Glutamatergic neuron (in vitro differentiated cells): ENCODE data around the gene NAA38. TPM values are rescaled to one million over a fixed set of nuclear protein-coding genes. Genes with fewer than 3 reads are reported as not detected.

Source experiments
- DNase-seq: peaks from one replicate; pipeline ENCODE4 v3.0.0; 2022
- H3K27ac Mint-ChIP-seq: one replicate; pipeline ENCODE4 v1.8.0; 2020; ENCODE audit warnings: mild to moderate bottlenecking, mixed read lengths, inconsistent platforms; ENCODE audit not compliant: unreplicated experiment
- H3K27me3 Mint-ChIP-seq: one replicate; pipeline ENCODE4 v1.8.0; 2020; ENCODE audit warnings: mild to moderate bottlenecking, moderate library complexity, mixed read lengths, inconsistent platforms; ENCODE audit not compliant: unreplicated experiment
- H3K36me3 Mint-ChIP-seq: one replicate; pipeline ENCODE4 v1.8.0; 2020; ENCODE audit warnings: mild to moderate bottlenecking, mixed read lengths, inconsistent platforms; ENCODE audit not compliant: unreplicated experiment
- H3K4me1 Mint-ChIP-seq: one replicate; pipeline ENCODE4 v1.8.0; 2020; ENCODE audit warnings: mild to moderate bottlenecking, low read depth, mixed read lengths, inconsistent platforms; ENCODE audit not compliant: unreplicated experiment
- H3K4me3 Mint-ChIP-seq: one replicate; pipeline ENCODE4 v1.8.0; 2020; ENCODE audit warnings: mild to moderate bottlenecking, mixed read lengths, inconsistent platforms; ENCODE audit not compliant: unreplicated experiment
- H3K9me3 Mint-ChIP-seq: one replicate; pipeline ENCODE4 v1.8.0; 2020; ENCODE audit warnings: mild to moderate bottlenecking, moderate library complexity, mixed read lengths, inconsistent platforms; ENCODE audit not compliant: unreplicated experiment
- total RNA-seq: library from RNA; stranded (reverse); fragmentation: NEBNext Ultra II Directional; extraction: Animal tissue kit (Norgen Biotek cat#: 25700); gene quantifications from one replicate; pipeline ENCODE4 v1.2.1, GENCODE V29; 2021; ENCODE audit not compliant: unreplicated experiment
- TF ChIP-seq, protein P1 (sequence below): fragments of 200-600 bp; sonication (generic); IDR thresholded peaks from one replicate; pipeline ENCODE4 v1.5.0; 2021; ENCODE audit not compliant: partially characterized antibody, unreplicated experiment

The NAA38 gene
- total RNA-seq, 1 donor from 2014 or later = 49.7 TPM

DNA sequence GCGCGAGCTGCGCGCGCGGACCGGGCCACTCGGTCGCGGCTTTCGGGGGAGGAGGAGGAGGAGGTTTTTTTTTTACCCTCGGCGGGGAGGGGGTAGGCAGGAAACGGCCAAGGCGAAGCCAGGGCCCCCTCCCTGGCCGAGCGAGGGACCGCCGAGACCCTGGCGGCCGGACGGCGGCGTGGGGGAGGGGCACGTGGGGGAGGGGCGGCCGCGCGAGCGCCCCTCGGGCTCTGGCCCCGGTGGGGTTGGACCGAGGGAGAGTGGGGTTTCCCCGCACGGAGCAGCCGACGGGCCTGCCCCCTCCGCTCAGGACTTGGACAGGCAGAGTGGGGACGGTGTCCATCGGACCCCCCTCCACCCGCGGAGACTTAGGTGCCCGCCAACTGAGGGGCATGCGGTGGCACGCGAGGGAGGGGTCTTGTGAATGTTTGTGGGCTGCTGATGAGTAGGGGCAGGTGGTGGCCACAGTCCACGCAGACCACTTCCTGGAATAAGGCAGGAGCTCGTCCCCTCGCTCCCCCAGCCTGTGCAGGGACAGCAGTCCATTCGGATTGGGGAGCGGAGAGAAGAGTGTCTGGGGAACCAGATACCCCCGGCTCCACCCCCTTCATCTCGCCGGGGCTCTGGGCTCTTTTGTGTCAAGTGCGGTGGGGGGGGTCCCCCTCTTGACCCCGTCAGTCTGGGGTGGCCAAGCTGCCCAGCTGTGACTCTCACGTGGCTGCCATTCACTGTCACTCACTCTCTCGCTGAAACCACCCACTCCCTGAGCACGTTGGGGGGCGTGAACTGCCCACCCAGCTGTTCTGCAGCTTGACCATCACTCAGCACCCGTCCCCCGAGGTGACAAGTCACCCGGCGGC is 28.2 kb upstream of the NAA38 start:
- Mint-ChIP-seq H3K4me3 (no peak overlapping the region), H3K27ac (no peak overlapping the region), H3K9me3 (peaks cover 6% of the 10 kb centered on the region), H3K27me3 (peaks cover 7% of the 10 kb centered on the region), H3K4me1 (peaks cover 6% of the 10 kb centered on the region), H3K36me3 (no peaks in the 10 kb centered on the region)
- peak; percentile 68 for DNase-seq
- TF ChIP-seq, protein P1, sequence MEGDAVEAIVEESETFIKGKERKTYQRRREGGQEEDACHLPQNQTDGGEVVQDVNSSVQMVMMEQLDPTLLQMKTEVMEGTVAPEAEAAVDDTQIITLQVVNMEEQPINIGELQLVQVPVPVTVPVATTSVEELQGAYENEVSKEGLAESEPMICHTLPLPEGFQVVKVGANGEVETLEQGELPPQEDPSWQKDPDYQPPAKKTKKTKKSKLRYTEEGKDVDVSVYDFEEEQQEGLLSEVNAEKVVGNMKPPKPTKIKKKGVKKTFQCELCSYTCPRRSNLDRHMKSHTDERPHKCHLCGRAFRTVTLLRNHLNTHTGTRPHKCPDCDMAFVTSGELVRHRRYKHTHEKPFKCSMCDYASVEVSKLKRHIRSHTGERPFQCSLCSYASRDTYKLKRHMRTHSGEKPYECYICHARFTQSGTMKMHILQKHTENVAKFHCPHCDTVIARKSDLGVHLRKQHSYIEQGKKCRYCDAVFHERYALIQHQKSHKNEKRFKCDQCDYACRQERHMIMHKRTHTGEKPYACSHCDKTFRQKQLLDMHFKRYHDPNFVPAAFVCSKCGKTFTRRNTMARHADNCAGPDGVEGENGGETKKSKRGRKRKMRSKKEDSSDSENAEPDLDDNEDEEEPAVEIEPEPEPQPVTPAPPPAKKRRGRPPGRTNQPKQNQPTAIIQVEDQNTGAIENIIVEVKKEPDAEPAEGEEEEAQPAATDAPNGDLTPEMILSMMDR = no peak

DNA sequence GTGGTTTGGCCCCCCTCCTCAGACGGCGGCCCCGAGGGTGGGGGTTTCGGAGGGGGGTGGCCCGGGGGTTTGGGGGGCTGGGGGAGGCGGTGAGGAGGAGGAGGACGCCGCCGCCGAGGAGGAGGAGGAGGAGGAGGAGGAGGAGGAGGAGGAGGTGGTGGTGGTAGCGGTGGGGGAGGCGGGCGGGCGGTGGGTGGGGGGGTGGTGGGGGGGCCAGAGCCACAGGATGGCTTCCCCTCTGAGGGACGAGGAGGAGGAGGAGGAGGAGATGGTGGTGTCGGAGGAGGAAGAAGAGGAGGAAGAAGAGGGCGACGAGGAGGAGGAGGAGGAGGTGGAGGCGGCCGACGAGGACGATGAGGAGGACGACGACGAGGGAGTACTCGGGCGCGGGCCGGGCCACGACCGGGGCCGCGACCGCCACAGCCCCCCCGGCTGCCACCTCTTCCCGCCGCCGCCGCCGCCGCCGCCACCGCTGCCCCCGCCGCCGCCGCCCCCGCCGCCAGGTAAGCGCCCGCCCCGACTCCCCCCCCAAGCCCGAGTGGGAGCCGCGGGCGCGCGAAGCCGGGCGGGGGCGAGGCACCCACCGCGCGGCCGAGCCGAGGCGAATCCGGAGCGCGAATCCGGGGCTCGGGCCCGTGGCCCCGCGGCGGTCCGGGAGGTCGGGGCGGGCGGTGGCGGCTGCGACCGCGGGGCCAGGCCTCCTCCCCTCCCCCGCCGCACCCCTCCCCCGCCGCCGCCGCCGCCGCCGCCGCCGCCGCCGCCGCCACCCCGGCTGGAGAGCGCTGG is 27.4 kb upstream of the NAA38 start:
- TF ChIP-seq, protein P1 = no peak
- peaks cover 4% of the 10 kb centered on the region for H3K27me3 Mint-ChIP-seq
- H3K36me3 Mint-ChIP-seq = no peaks in the 10 kb centered on the region
- H3K9me3 Mint-ChIP-seq = peaks cover 2% of the 10 kb centered on the region
- no peak overlapping the region for H3K27ac Mint-ChIP-seq
- H3K4me3 Mint-ChIP-seq = peak overlapping the region; percentile 47
- peak; percentile 32 for DNase-seq
- H3K4me1 Mint-ChIP-seq = peaks cover 4% of the 10 kb centered on the region

DNA sequence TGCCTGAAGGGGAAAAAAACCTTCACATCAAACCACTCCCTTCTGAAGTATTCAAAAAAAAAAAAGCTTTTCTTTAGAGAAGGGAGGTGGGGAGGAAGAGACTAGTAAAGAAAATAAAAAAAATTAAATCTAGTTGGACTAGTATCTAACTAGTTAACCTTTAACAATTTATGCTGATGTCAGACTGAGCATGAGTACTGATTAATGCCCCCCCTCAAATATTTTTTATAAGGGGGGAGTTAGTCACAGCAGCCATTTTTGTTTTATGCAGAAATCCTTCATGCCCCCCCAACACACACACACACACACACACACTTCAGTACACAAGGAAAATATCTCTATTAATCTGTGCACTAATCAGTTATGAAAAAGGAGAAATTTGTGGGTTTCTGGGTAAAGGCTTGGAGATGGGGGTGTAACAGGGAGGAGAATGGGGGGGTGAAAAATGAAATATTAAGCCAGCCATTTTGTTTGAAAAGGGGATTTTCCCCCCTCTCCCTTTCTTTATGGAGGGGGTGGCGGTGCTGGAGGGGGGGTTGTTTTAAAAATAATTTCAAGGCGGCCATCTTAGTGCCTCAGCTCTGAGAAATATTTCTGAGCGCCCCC is 26.5 kb upstream of the NAA38 start:
- peak overlapping the region; percentile 76 for H3K27ac Mint-ChIP-seq
- no peaks in the 10 kb centered on the region for H3K36me3 Mint-ChIP-seq
- no peak for DNase-seq
- H3K27me3 Mint-ChIP-seq = peaks cover 4% of the 10 kb centered on the region
- H3K9me3 Mint-ChIP-seq = no peaks in the 10 kb centered on the region
- TF ChIP-seq, protein P1 = no peak
- peaks cover 4% of the 10 kb centered on the region for H3K4me1 Mint-ChIP-seq
- peak overlapping the region; percentile 79 for H3K4me3 Mint-ChIP-seq

DNA sequence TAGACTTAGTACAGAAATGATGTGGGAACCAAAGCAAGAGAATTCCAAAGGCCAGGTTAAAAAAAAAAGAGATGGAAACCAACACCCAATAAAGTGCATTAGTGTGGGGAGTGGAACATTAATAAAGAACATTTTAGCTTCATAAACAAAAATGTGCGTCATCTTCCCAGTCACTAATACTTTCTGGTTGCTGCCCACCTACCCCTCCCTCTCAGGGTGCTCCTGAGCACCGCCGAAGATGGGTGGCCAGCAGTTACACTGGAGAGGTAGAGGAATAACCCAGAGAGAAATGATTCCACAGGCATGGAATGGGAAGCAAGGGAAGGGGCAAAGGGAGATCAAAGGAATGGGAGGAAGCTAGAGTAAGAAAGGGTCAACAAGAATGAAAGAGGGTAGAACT is 25.3 kb upstream of the NAA38 start:
- H3K4me1 Mint-ChIP-seq = peaks cover 4% of the 10 kb centered on the region
- TF ChIP-seq, protein P1 = no peak
- no peak overlapping the region for H3K4me3 Mint-ChIP-seq
- peaks cover 4% of the 10 kb centered on the region for H3K27me3 Mint-ChIP-seq
- no peak overlapping the region for H3K27ac Mint-ChIP-seq
- DNase-seq = no peak
- no peaks in the 10 kb centered on the region for H3K36me3 Mint-ChIP-seq
- H3K9me3 Mint-ChIP-seq = no peaks in the 10 kb centered on the region
